NCI-H2227 treated with DMSO at 0.1 percent for 48 hours (cell line): ENCODE data around the gene SPC25.
A peak's percentile ranks its signal among the peaks of the same experiment; 100 is the strongest.
"Not testable (repeated sequence)": the region's sequence is repeated elsewhere in the genome, so short reads cannot be mapped to it uniquely, and the experiment has no call there.

ENCODE experiments used
- DNase-seq: peaks from one replicate; lab custom pipeline; 2025; lab: John Stamatoyannopoulos, UW

The SPC25 gene

DNA sequence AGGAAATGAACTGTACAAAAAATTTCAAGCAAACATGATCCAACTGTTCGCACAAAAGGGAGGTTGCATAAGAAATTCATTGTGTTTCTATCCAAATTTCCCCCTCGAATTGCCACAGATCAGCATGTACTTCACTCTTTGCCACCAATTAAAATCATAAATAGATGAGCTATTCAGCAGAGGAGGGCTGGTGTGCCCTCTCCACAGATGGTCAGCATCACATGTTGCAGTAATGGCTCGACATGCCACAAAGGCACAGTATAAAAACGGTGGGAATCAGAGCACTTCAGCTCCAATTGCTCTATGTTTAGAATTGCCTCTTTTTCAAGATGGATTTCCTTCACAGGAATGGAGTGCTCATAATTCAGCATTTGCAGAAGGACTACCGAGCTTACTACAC, 10.8 kb upstream of the SPC25 start, which contains the start of gene G6PC2:
TSS of gene G6PC2 (plus strand) at position 289 of the 400 bp plus-strand sequence. CDS start at position 330, 41 bp downstream.
- no peak for DNase-seq

- no peak for DNase-seq
These were observed 7.2 kb upstream of the SPC25 start for GRCh38 chr2:168897449-168897848.

DNA sequence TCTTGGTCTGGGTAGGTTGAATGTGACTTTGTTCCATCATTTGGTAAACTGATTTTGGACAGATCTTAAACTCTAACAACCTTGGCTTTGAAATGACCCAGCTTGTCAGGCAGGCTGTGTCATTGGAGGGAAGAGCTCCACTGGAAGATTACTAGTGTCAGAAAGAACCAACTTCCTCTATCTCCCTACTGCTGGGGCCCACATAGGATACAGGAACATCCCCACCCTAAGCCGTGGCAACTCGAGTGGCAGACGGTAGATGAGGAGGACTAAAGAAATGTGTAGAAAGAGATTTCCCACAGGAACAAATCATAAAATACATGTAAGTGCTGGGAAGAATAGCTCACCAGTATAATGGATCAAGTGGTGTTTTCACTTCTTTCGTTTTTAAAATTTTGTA, 6.6 kb upstream of the SPC25 start:
- DNase-seq: no peak

DNA sequence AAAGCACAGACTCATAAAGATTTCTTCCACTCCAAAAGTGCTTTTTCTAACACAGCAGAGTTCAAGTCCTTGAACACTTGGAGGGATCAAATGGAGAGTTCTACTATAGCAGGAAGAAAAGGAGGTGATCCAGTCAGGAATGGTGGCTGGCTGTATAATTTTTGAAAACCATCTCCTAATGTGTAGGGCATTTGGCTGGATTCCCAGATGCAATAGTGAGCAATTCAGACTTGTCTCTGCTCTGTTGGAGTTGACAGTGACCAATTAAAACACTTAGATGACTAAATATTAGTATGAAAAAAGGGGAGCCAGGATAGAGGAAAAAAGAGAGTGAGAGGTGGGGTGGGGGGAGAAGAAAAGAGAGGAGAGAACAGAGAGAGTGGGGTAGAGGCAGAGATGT, 5.5 kb upstream of the SPC25 start:
- peak; percentile 82 for DNase-seq

- peak; percentile 60 for DNase-seq
These were observed 4.5 kb upstream of the SPC25 start for GRCh38 chr2:168894720-168895119.

DNA sequence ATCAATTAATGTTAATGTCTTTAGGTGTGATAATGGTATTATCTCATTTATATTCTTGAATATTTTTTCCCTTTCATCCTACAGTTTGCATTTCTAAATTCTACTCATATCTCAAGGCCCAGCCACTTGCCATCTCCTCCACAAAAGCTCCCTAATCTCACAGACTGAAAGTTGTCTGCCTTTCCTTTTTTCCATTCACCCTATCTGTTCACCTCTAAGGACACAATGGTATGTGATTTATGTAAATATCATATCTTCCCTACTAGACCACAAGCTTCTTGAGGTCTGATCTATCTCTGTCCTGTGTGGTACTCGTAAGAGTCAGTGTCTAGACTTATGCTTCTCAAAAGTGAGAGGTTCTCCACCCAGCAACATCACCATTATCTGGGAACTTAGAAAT, 3.9 kb upstream of the SPC25 start:
- no peak for DNase-seq

GRCh38 chr2:168892327-168892726, 2.1 kb upstream of the SPC25 start:
- no peak for DNase-seq

DNA sequence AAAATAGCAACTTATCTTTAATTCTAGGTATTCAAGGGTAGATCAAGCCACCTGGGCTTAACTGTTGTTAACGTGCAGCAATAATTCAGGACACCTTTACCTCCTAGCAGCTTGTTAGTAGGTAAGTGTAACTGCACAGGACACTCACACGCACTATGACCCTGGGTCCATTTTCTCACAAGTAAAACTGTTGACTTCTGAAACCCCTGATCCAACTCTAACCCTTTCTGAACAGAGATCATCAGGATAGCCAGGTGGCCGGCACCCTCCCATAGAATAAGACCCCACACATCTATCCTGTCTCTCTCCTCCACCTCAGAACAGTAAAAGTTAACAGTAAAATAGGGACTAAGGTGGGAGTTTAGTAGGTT, 610 bp downstream of the SPC25 start:
- DNase-seq: no peak

DNA sequence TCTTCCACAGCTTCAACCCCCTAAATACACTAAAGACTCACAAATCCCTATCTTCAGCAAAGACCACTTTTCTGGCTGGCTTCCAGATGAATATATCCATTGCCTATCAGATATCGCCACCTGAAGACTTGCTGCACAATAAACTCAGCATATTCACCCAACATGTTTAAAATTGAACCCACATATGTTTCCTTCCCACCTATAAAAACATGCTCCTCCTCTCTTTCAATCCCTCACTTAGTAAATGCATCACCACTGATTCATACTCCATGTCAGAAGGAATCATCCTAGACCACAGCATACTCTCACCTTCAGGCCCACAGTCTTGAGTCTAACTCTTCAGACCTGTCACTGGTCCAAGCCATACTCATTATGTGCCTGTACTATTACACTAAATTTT, 5.3 kb downstream of the SPC25 start:
- DNase-seq: no peak

DNA sequence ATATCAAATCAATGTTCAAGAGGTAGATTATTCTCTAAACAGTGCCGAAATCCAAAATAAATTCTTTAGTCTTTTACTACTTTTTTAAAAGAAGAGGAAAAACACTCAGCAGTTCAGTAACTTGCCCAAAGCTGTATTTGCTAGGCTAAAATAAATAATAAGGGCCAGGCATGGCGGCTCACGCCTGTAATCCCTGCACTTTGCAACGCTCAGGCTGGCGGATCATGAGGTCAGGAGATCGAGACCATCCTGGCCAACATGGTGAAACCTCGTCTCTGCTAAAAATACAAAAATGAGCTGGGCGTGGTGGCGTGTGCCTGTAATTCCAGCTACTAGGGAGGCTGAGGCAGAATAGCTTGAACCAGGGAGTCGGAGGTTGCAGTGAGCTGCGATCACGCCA, 8.1 kb downstream of the SPC25 start:
- not testable (repeated sequence) for DNase-seq

DNA sequence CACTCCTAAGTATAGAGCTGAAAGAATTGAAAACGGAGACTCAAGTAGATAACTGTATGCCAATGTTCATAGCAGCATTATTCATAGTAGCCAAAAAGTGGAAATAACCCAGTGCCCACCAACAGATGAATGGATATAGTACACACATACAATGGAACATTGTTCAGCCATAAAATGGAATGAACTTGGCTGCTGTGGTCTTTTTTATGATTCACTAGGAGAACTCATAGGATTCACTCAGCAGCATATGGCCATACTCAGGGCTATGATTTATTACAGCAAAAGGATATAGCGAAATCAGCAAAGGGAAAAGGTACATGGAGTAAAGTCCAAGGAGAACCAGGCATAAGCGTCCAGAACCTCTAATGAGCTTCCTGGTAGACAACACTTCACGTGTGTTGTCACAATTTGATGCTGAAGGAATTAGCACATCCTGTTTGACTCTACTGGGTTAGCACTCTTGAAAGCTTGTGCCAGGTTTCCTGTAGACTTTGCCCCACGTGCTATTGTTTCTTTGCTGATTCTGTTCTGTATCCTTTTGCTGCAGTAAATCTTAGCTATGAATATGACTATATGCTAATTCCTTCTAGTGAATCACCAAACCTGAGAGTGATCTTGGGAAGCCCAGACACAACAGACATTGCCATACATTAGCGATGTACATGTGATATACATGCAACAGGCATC, 15.7 kb downstream of the SPC25 start:
- DNase-seq: no peak

GRCh38 chr2:168870824-168871223, 19.4 kb downstream of the SPC25 start:
- DNase-seq: not testable (repeated sequence)

- DNase-seq: not testable (repeated sequence)
These were observed 19.9 kb downstream of the SPC25 start for GRCh38 chr2:168870369-168870768.

GRCh38 chr2:168867164-168867563, 23.1 kb downstream of the SPC25 start:
- not testable (repeated sequence) for DNase-seq

DNA sequence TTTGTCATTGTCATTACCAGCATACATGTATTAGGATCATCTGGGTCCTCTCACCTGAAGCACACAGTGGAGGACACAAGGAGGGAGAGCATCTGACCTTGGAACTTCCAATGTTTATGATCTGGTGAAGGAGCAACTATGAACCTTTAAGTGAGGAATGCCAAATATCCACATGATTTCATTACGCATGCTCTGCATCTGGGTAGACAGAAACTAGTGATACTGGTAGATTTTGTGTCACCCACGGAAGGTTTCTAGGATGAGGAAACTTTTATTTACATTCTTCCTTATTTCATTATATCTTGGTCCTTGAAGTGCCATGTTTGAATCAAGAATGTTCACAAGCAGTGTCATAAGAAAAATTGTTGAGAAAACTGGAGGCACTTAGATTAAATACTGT, 32.1 kb downstream of the SPC25 start:
- no peak for DNase-seq

DNA sequence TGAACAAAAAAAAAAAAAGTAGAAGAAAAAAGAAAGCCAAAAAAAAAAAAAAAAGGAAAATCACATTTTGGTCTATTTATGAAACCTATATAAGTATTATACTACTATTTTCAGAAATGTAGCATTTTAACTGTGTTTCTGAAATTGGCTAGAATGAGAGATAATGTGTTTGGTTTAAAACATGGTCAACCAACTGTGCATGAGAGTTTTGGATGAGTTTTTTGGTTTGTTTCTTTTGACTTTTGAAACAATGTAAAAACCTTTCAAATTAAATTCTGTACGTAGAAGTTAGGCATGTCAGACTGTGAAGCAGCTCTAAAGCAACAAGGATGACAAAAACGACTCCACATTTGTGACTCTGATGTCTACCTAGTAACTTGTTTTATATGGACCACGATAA, 34.6 kb downstream of the SPC25 start:
- no peak for DNase-seq

DNA sequence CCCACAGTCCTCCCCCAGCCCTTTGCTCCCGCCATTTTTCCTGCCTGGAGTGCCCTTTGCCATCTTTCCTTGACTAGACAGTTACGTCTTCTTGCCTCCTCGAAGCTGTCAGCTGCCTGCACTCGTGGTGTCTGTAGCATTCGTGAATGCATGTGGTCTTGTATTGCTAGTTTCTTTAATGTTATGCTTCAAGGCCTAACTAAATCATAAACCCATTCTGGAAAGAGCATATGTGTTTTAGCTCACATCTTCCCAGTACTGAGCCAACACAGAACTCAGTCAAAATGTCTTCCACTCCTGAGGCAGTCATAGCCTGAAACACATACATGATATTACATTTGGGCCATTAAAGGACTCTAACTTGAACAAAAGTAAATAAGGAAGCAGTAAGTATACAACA, 35.6 kb downstream of the SPC25 start:
- no peak for DNase-seq

GRCh38 chr2:168853471-168853870, 36.8 kb downstream of the SPC25 start:
- no peak for DNase-seq

DNA sequence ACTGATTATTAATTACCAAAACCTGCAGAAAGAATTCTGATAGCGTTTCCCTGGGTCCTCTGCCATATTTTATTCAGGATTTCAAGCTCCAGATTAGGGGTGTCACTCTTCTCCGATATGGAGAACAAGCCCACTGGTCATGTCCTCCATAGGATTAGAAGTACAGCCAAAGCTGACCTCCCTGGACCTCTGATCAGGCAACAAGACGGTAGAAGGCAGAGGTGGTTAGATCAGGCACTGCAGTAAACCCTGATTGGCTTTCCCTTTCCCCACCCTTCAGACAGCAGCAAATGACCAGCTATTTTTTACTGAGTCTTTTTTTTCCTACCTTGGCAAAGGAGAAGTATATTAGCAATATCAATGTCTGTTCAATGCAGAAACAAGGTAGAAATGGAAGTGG, 37.7 kb downstream of the SPC25 start:
- no peak for DNase-seq

- DNase-seq: peak; percentile 22
These were observed 38.4 kb downstream of the SPC25 start for GRCh38 chr2:168851674-168852320.

DNA sequence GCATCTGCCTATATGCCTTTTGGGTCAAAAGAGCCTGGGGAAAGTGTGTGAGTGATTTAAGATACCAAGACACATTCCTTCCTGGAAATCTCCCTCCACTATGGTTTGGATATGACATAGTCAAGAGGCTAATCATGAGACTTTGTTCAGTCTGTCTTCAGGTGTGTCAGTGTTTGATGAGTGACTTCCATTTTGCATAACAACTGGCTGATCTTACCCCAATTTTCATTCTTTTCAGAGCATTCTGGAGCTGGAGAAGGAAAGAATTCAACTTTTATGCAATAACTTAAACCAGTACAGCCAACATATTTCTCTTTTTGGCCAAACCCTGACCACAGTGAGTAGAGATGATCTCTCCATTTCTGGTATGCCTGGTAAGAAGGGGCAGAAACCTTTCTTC, 39.4 kb downstream of the SPC25 start:
- DNase-seq: no peak

- no peak for DNase-seq
These were observed 40.6 kb downstream of the SPC25 start for GRCh38 chr2:168849610-168850009.

GRCh38 chr2:168848225-168848624, 42.0 kb downstream of the SPC25 start:
- peak; percentile 25 for DNase-seq

DNA sequence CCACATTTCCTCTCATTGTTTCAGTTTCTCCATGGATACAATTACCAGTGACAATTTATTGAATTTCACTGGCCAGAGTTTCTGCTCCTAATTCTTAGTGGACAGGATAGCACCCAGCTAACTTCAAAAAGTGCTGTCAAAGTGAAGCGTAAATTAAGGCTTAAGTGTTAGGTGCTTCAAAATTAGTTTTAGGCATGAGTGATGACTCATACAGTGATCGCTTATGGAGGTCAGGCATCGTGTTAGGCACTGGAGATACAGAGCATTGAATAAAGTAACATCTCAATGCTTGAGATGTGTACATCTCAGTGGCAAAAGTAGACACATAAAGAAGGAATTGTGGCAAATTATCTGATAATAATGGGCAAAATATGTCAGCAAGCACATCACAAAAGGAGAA, 47.0 kb downstream of the SPC25 start:
- no peak for DNase-seq
